Measurements from ENCODE around the gene MSANTD3.

MSANTD3 gene

DNA sequence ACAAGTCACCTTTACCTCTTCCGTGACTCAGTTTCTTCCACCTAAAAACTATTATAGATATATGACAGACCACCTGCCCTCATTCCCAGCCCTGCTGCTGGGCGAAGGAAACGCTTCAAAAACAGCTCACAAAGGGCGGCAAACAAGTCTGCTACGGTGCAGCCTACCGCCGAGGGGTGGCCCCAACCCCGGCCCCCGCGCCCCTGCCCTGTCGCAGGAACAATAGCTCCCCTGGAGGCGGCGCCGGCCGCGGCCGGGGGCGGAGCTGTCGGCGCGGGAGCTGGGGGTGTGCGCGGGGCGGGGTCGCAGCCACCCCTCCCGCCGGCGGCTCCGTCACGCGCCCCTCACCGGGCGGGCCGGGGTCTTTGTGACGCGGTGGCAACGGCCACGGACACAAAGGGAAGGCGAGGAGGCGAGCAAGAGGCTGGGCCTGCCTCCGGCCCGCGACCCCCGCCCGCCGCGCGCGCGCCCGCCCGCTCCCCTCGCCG is 45.9 kb downstream of the MSANTD3 start, which contains the start of gene TMEFF1:
TSS of gene TMEFF1 (plus strand) at position 362 of the 488 bp plus-strand sequence. CDS start 396 bp downstream, outside the sequence.
- H3K36me3 ChIP-seq (replicated peaks; ENCODE audit: insufficient read depth, low read length) = no peaks in the 10 kb centered on the region
- H2AFZ ChIP-seq (ENCODE audit: low read length) = peak within 1 kb of the TSS; percentile 96

DNA sequence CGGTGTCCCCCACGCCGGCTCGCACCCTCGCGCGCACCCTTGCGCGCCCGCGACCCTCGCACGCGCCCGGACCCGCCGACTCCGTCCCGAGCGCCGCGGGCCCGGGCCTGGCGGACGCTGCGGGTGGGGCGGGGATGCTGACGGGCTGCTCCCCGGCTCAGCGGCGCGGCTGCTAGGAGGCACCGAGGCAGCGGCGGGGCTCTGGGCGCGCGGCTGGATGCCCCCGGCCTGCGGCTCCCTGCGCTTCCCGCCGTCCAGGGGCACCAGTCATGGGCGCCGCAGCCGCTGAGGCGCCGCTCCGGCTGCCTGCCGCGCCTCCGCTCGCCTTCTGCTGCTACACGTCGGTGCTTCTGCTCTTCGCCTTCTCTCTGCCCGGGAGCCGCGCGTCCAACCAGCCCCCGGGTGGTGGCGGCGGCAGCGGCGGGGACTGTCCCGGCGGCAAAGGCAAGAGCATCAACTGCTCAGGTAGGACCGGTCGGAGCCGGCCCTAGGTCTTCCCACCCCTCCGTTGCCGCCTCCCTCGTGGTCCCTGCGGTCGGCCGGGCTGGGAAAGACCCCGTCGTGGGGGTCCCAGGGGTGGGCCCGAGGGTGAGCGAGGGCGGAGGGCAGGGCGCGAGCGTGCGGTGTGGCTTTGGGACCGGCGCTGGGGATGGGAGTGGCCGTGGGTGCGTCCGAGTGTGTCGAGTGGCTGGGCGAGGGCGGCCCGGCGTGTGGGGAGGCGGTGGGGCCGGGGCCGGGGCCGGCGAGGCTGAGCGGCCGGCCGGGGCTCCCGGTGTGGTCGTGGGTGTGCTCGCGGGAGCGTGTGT is 46.5 kb downstream of the MSANTD3 start:
- peak overlapping the region; percentile 96 for H2AFZ ChIP-seq (ENCODE audit: low read length)
- peaks cover 6% of the 10 kb centered on the region; the same call in 1 of the 2 replicates for H3K4me1 ChIP-seq (ENCODE audit: low read length)
- H3K9ac ChIP-seq (ENCODE audit: low read length) = peak overlapping the region; percentile 60
- peaks cover 17% of the 10 kb centered on the region; the same call in 1 of the 2 replicates for H3K79me2 ChIP-seq (ENCODE audit: low read length)
- peak overlapping the region; percentile 82 for H3K4me2 ChIP-seq (ENCODE audit: low read depth, low read length)
- H4K20me1 ChIP-seq (ENCODE audit: insufficient read depth, low read length) = no peaks in the 10 kb centered on the region
- no peaks in the 10 kb centered on the region for H3K9me3 ChIP-seq (replicated peaks; ENCODE audit: insufficient read depth, low read length)
- TF ChIP-seq EZH2 (optimal IDR thresholded peaks at IDR 0.05; ENCODE audit: low read depth, low read length) (no peak), EZH2phosphoT487 (IDR thresholded peaks at IDR 0.05; ENCODE audit: low read length) (no peak)
- TF ChIP-seq, protein P1, sequence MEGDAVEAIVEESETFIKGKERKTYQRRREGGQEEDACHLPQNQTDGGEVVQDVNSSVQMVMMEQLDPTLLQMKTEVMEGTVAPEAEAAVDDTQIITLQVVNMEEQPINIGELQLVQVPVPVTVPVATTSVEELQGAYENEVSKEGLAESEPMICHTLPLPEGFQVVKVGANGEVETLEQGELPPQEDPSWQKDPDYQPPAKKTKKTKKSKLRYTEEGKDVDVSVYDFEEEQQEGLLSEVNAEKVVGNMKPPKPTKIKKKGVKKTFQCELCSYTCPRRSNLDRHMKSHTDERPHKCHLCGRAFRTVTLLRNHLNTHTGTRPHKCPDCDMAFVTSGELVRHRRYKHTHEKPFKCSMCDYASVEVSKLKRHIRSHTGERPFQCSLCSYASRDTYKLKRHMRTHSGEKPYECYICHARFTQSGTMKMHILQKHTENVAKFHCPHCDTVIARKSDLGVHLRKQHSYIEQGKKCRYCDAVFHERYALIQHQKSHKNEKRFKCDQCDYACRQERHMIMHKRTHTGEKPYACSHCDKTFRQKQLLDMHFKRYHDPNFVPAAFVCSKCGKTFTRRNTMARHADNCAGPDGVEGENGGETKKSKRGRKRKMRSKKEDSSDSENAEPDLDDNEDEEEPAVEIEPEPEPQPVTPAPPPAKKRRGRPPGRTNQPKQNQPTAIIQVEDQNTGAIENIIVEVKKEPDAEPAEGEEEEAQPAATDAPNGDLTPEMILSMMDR (IDR thresholded peaks at IDR 0.05; ENCODE audit: low read length) = no peak
- H3K27me3 ChIP-seq (replicated peaks; ENCODE audit: insufficient read depth, low read length) = no peaks in the 10 kb centered on the region
- H3K9me2 ChIP-seq (replicated peaks; ENCODE audit: insufficient read depth, low read length) = no peaks in the 10 kb centered on the region
- no peak overlapping the region for H3K27ac ChIP-seq (ENCODE audit: low read length)
- peak; percentile 46 for DNase-seq
- H3F3A ChIP-seq (ENCODE audit: insufficient read depth, low read length) = no peaks in the 10 kb centered on the region
- no peaks in the 10 kb centered on the region for H3K36me3 ChIP-seq (replicated peaks; ENCODE audit: insufficient read depth, low read length)
- peak overlapping the region; percentile 99 for H3K4me3 ChIP-seq (ENCODE audit: low read length)

More for the DNA sequence above, 45.9 kb downstream of the MSANTD3 start, which contains the start of gene TMEFF1:
- Histone ChIP-seq H3F3A (ENCODE audit: insufficient read depth, low read length) (no peaks in the 10 kb centered on the region), H3K4me3 (ENCODE audit: low read length) (peak within 1 kb of the TSS; percentile 99), H3K27me3 (replicated peaks; ENCODE audit: insufficient read depth, low read length) (no peaks in the 10 kb centered on the region), H3K4me2 (ENCODE audit: low read depth, low read length) (peak within 1 kb of the TSS; percentile 82), H3K4me1 (ENCODE audit: low read length) (peaks cover 6% of the 10 kb centered on the region; the same call in 1 of the 2 replicates), H3K27ac (ENCODE audit: low read length) (no peak within 1 kb of the TSS), H3K79me2 (ENCODE audit: low read length) (peaks cover 17% of the 10 kb centered on the region; the same call in 1 of the 2 replicates), H3K9me2 (replicated peaks; ENCODE audit: insufficient read depth, low read length) (no peaks in the 10 kb centered on the region), H4K20me1 (ENCODE audit: insufficient read depth, low read length) (no peaks in the 10 kb centered on the region), H3K9me3 (replicated peaks; ENCODE audit: insufficient read depth, low read length) (no peaks in the 10 kb centered on the region), H3K9ac (ENCODE audit: low read length) (peak within 1 kb of the TSS; percentile 60)
- peak; percentile 76 for DNase-seq
- TF ChIP-seq, protein P1 (IDR thresholded peaks at IDR 0.05; ENCODE audit: low read length) = peak; percentile 7; the same call in 1 of the 2 replicates
- TF ChIP-seq EZH2 (optimal IDR thresholded peaks at IDR 0.05; ENCODE audit: low read depth, low read length) = no peak

DNA sequence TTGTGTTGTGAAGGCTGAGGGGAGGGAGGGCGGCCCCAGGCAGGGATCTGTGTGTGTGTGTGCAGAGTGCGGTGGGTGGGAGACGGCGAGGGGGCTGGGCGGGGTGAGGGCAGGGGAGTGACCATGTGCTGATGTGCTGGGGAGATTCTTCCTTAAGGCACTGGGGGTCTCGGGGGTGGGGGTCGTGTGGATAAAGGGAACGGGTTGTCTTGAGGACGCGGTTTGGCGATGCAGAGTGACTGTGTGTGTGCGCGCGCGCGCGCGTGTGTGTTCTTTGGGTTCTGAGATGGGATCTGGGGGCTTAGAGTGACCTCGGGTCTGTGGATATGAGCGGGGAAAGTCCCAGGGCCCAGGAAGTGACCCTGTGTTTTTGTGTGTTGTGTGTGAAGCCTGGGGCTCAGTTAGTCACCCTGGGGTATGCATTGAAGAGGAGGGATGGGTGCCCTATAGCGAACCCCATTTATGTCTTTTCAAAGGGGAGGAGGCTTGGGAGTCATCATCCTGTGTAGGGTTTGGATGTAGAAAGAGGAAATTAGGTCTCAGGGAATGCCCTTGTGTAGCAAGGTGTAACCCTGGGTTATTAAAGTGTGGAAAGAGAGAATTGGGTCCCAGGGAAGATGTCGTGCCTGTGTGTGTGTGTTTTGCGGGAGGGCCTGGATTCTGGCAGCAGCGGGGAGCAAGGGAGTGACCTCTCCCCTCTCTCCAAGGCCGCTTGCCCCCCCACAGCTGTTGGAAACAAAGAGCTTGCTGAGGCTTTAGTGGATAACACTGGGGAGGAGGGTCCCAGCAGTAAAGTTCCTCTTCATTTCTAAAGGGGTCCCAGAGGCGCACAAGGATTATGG is 47.4 kb downstream of the MSANTD3 start:
- H3K4me2 ChIP-seq (ENCODE audit: low read depth, low read length) = peak overlapping the region; percentile 82
- peak overlapping the region; percentile 96 for H2AFZ ChIP-seq (ENCODE audit: low read length)
- H3F3A ChIP-seq (ENCODE audit: insufficient read depth, low read length) = no peaks in the 10 kb centered on the region
- peak overlapping the region; percentile 60; the same call in 1 of the 2 replicates for H3K9ac ChIP-seq (ENCODE audit: low read length)
- H3K27me3 ChIP-seq (replicated peaks; ENCODE audit: insufficient read depth, low read length) = no peaks in the 10 kb centered on the region
- peaks cover 17% of the 10 kb centered on the region; the same call in 1 of the 2 replicates for H3K79me2 ChIP-seq (ENCODE audit: low read length)
- H3K4me1 ChIP-seq (ENCODE audit: low read length) = peaks cover 6% of the 10 kb centered on the region; the same call in 1 of the 2 replicates
- H3K4me3 ChIP-seq (ENCODE audit: low read length) = peak overlapping the region; percentile 99
- no peaks in the 10 kb centered on the region for H4K20me1 ChIP-seq (ENCODE audit: insufficient read depth, low read length)
- no peak for TF ChIP-seq EZH2phosphoT487 (IDR thresholded peaks at IDR 0.05; ENCODE audit: low read length)
- TF ChIP-seq, protein P1 (IDR thresholded peaks at IDR 0.05; ENCODE audit: low read length) = no peak
- TF ChIP-seq EZH2 (optimal IDR thresholded peaks at IDR 0.05; ENCODE audit: low read depth, low read length) = no peak
- no peaks in the 10 kb centered on the region for H3K36me3 ChIP-seq (replicated peaks; ENCODE audit: insufficient read depth, low read length)
- H3K27ac ChIP-seq (ENCODE audit: low read length) = no peak overlapping the region
- H3K9me3 ChIP-seq (replicated peaks; ENCODE audit: insufficient read depth, low read length) = no peaks in the 10 kb centered on the region
- no peaks in the 10 kb centered on the region for H3K9me2 ChIP-seq (replicated peaks; ENCODE audit: insufficient read depth, low read length)
- DNase-seq = no peak

Measured in MM.1S (cell line).